CD4-positive, CD25-positive, alpha-beta regulatory T cell (primary cell): ENCODE data around the gene TMPRSS2. TPM values are rescaled to one million over a fixed set of nuclear protein-coding genes. Genes with fewer than 3 reads are reported as not detected.

Source experiments
- ATAC-seq, 2 donors: fragments of 150-1000 bp; cut with Tn5 transposase; one replicate each; pipeline ENCODE4 v1.10.0; 2021; ENCODE audit warnings: low read depth in 2 of 2, moderate number of reproducible peaks in 2 of 2, moderate library complexity in 1 of 2
- DNase-seq, 3 donors: peaks; one replicate each; pipeline versions ENCODE4 v3.0.0 to v3.0.0-alpha.2; 2012 to 2022; ENCODE audit warnings: mixed read lengths in 1 of 3
- H3K27ac ChIP-seq: one replicate; pipeline ENCODE4 v1.7.0; 2013; ENCODE audit warnings: mild to moderate bottlenecking, low read length; ENCODE audit not compliant: insufficient read depth, poor library complexity, severe bottlenecking
- H3K27me3 ChIP-seq: one replicate; pipeline ENCODE4 v1.7.0; 2013; ENCODE audit warnings: low read length; ENCODE audit not compliant: control insufficient read depth, insufficient read depth
- H3K36me3 ChIP-seq: one replicate; pipeline ENCODE4 v1.7.0; 2013; ENCODE audit warnings: mild to moderate bottlenecking, low read length, moderate library complexity; ENCODE audit not compliant: control insufficient read depth, insufficient read depth
- H3K4me1 ChIP-seq: 2 replicates; pipeline ENCODE4 v1.7.0; 2013; ENCODE audit warnings: mild to moderate bottlenecking, low read length; ENCODE audit not compliant: insufficient read depth, control insufficient read depth, poor library complexity, severe bottlenecking
- H3K4me3 ChIP-seq: one replicate; pipeline ENCODE4 v1.7.0; 2013; ENCODE audit warnings: low read depth, mild to moderate bottlenecking, low read length, moderate library complexity
- H3K9me3 ChIP-seq, 2 experiments: 1 replicate in 1 of 2; 2 replicates in 1 of 2; pipeline ENCODE4 v1.7.0; 2013; ENCODE audit warnings: low read length in 2 of 2, mild to moderate bottlenecking in 1 of 2, moderate library complexity in 1 of 2; ENCODE audit not compliant: control insufficient read depth in 2 of 2
- H3K27ac Mint-ChIP-seq, 3 donors: one replicate each; pipeline ENCODE4 v1.8.0; 2020 to 2022; ENCODE audit warnings: mild to moderate bottlenecking in 3 of 3, mixed read lengths in 3 of 3, moderate library complexity in 2 of 3
- H3K27me3 Mint-ChIP-seq: one replicate; pipeline ENCODE4 v1.8.0; 2022; ENCODE audit warnings: mild to moderate bottlenecking, mixed read lengths
- H3K36me3 Mint-ChIP-seq: one replicate; pipeline ENCODE4 v1.8.0; 2020; ENCODE audit warnings: mixed read lengths
- H3K4me1 Mint-ChIP-seq, 4 donors: one replicate each; pipeline ENCODE4 v1.8.0; 2020 to 2022; ENCODE audit warnings: mixed read lengths in 4 of 4, mild to moderate bottlenecking in 1 of 4
- H3K4me3 Mint-ChIP-seq, 4 donors: one replicate each; pipeline ENCODE4 v1.8.0; 2020 to 2022; ENCODE audit warnings: mild to moderate bottlenecking in 4 of 4, mixed read lengths in 4 of 4, moderate library complexity in 3 of 4
- H3K9me3 Mint-ChIP-seq, 7 donors: one replicate each; pipeline ENCODE4 v1.8.0; 2020 to 2022; ENCODE audit warnings: mixed read lengths in 7 of 7, mild to moderate bottlenecking in 3 of 7, moderate library complexity in 2 of 7
- polyA plus RNA-seq, 4 donors: library from polyadenylated mRNA; unstranded; fragments of 300-500 nt; fragmentation: Illumina TruSeq; gene quantifications; one replicate each; pipeline ENCODE4 v1.2.3, GENCODE V29; 2021
- total RNA-seq: library from RNA; stranded (reverse); gene quantifications from one replicate; pipeline ENCODE4 v1.2.3, GENCODE V29; 2022

TMPRSS2 gene
- total and polyA plus RNA-seq, 5 donors from 2014 or later: not detected

DNA sequence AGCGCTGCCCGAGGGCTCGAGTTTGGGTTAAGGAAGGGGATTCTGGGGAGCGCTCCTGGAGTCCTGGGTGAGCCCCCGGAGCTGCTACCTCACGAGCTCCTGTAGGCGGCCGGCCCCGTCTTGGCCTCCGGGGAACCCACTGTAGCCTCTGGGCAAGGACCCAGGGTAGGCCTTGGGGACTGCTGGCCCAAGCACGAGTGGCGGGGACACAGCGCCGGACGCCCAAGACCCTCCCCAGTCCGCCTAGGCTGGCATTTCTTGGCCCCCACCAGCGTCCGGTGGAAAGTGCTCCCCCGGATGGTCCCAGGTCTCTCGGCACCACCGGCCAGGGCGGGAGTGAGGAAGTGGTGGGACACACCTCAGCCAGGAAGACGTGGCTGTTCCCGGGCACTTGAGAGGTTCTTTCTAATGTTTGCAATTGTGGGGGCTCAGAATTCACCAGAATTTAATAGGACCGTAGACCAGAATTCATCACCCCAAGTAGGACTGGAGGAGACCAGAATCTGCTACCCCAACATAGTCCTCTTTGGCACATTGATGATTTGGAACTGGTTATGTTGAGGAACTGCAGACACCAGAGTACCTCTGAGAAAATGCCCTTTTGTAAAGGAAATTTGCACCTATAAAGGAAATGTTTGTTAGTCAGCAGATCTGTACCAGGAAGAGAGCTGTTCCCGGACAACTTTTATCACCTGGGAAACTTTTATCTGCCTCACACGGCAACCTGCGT is 622 bp upstream of the TMPRSS2 start:
- H3K4me1 Mint-ChIP-seq: no peaks in the 10 kb centered on the region

DNA sequence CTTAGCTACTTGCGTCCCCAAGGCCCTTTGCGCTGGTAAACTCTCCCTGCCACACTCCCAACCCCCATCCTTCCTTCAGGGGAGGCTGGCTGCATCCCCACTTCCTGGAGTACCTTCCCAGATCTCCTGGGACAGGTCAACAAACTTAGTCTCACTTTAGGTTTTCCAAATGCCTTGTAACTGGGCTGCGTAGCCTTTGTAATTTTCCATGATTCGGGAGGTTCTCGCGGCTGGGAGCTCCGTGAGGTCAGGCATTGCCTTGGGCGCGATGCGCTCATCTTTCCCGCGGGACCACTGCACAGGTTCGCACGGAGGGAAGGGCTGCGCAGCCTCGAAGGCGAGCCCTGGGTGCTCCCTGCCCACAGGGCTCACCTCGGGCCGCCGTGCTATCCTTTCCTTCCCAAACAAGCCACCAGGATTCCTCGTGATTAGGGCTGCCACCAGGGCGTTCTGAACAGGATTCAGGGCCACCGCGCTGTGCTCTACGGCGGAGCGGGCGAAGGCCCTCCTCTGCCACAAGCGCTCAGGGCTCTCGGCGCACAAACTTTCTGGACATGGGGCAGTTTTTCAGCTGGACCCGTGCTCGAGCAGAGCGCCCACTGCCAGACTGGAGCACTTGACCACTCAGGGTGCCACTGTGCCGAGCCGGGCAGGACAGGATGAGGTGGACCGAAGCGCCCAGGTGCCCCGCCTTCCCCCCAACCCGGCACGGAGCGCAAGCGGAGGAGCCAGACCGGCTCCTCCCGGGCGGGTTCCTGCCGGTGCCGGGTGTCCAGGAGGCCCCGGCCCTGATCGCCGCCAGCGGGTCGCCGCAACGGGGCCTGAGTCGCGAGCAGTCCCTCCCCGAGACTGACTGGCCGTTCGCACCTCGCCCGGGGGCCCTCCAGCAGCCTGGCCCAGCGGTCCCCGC is 1.1 kb downstream of the TMPRSS2 start:
- H3K27me3 ChIP-seq: peaks cover 11% of the 10 kb centered on the region
- H3K9me3 ChIP-seq: no peaks in the 10 kb centered on the region
- DNase-seq (no peak), ATAC-seq (no peak)
- H3K4me3 Mint-ChIP-seq: no peak overlapping the region
- H3K27ac Mint-ChIP-seq: no peak overlapping the region
- H3K27ac ChIP-seq: no peak overlapping the region
- no peak overlapping the region for H3K4me3 ChIP-seq
- no peaks in the 10 kb centered on the region for H3K36me3 Mint-ChIP-seq
- no peaks in the 10 kb centered on the region for H3K9me3 Mint-ChIP-seq
- peaks cover 49% of the 10 kb centered on the region for H3K27me3 Mint-ChIP-seq
- H3K4me1 ChIP-seq: no peaks in the 10 kb centered on the region
- H3K36me3 ChIP-seq: no peaks in the 10 kb centered on the region
- H3K4me1 Mint-ChIP-seq: no peaks in the 10 kb centered on the region

More for the DNA sequence above, 622 bp upstream of the TMPRSS2 start:
- no peak overlapping the region for H3K27ac Mint-ChIP-seq
- H3K4me3 ChIP-seq: no peak overlapping the region
- ATAC-seq: no peak
- no peaks in the 10 kb centered on the region for H3K9me3 Mint-ChIP-seq
- no peak for DNase-seq
- H3K27me3 Mint-ChIP-seq: peaks cover 42% of the 10 kb centered on the region
- H3K4me3 Mint-ChIP-seq: no peak overlapping the region
- no peaks in the 10 kb centered on the region for H3K9me3 ChIP-seq
- no peak overlapping the region for H3K27ac ChIP-seq
- no peaks in the 10 kb centered on the region for H3K36me3 ChIP-seq
- peaks cover 11% of the 10 kb centered on the region for H3K27me3 ChIP-seq
- H3K4me1 ChIP-seq: no peaks in the 10 kb centered on the region
- H3K36me3 Mint-ChIP-seq: no peaks in the 10 kb centered on the region

DNA sequence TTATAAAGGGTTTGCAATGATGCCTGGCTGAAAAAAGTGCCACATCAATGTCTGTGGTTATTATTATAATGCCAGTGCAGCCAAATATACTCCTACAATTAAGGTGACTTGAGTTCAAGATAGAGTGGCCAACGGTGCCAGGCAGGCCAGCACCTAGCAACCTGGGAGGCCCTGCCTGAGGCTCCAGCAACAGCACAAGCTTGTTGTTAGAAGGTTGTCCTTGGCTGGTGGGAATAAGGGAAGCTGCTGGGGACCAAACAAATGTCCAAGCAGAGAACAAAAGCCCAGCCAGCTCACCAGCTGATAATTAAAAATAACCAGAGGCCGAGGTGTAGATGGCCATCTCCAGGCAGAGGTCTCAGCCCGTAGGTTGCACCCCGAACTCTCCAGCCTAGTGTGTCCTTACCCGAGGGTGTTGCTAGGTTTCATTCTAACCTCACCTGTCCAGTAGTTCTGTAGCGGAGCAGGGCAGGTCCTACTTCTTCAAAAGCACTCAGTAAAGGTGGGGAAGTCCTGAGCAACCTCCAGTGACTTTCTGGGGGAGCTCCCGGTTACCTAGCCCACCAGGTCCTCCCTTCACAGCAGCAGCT is 1.9 kb downstream of the TMPRSS2 start:
- no peaks in the 10 kb centered on the region for H3K36me3 Mint-ChIP-seq
- Histone ChIP-seq H3K4me1 (no peaks in the 10 kb centered on the region), H3K27me3 (peaks cover 11% of the 10 kb centered on the region), H3K9me3 (no peaks in the 10 kb centered on the region), H3K36me3 (no peaks in the 10 kb centered on the region), H3K4me3 (no peak overlapping the region), H3K27ac (no peak overlapping the region)
- no peak for DNase-seq
- H3K4me3 Mint-ChIP-seq: no peak overlapping the region
- peaks cover 48% of the 10 kb centered on the region for H3K27me3 Mint-ChIP-seq
- H3K9me3 Mint-ChIP-seq: no peaks in the 10 kb centered on the region
- H3K27ac Mint-ChIP-seq: no peak overlapping the region
- H3K4me1 Mint-ChIP-seq: no peaks in the 10 kb centered on the region
- ATAC-seq: no peak

DNA sequence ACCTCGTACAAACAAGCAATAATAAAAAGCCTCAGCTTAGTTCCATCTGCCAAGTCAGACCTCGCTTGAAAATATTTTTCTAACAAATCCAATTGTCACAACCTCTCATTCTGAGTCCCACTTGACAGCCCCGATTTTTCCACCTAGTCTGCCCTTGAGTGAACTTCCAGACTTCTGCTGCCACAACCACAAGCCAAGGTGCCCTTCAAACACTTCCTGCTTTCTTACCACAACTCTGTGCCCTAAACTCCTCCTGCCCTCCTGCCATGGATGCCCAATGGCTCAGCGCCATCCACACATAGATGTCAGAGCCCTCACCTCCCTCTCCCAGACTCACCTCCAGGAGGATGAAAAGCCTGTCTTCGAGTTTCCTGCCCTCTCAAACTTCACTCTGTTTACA is 3.9 kb downstream of the TMPRSS2 start:
- no peak for ATAC-seq
- Histone ChIP-seq H3K4me1 (no peaks in the 10 kb centered on the region), H3K27ac (no peak overlapping the region), H3K4me3 (no peak overlapping the region), H3K36me3 (no peaks in the 10 kb centered on the region), H3K9me3 (no peaks in the 10 kb centered on the region), H3K27me3 (peaks cover 9% of the 10 kb centered on the region)
- Mint-ChIP-seq H3K9me3 (no peaks in the 10 kb centered on the region), H3K36me3 (no peaks in the 10 kb centered on the region), H3K4me3 (no peak overlapping the region), H3K4me1 (no peaks in the 10 kb centered on the region), H3K27me3 (peaks cover 31% of the 10 kb centered on the region), H3K27ac (no peak overlapping the region)
- no peak for DNase-seq

DNA sequence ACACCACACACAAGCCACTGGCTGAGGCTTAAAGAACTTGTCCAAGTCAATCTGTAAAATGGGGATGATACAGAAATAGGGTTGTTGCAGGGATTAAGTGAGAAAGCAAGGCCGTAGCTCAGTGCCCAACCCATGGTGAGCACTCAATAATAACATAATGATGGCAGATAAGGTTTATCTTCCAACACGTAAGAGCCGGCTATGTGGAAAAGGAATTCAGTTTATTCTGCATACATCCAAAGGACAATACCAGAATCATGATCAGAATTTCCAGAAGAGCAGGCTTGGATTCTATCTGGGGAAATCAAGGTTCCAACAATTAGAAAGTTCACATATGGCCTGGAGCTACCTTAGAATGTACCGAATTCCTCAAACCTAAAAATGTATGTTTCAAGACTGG is 4.6 kb downstream of the TMPRSS2 start:
- H3K4me1 ChIP-seq: no peaks in the 10 kb centered on the region
- no peaks in the 10 kb centered on the region for H3K9me3 Mint-ChIP-seq
- H3K36me3 ChIP-seq: no peaks in the 10 kb centered on the region
- peaks cover 5% of the 10 kb centered on the region for H3K27me3 ChIP-seq
- no peak for ATAC-seq
- no peaks in the 10 kb centered on the region for H3K36me3 Mint-ChIP-seq
- no peak for DNase-seq
- H3K27ac Mint-ChIP-seq: no peak overlapping the region
- no peaks in the 10 kb centered on the region for H3K9me3 ChIP-seq
- no peak overlapping the region for H3K4me3 ChIP-seq
- H3K4me3 Mint-ChIP-seq: no peak overlapping the region
- H3K27me3 Mint-ChIP-seq: peaks cover 27% of the 10 kb centered on the region
- no peaks in the 10 kb centered on the region for H3K4me1 Mint-ChIP-seq
- H3K27ac ChIP-seq: no peak overlapping the region

DNA sequence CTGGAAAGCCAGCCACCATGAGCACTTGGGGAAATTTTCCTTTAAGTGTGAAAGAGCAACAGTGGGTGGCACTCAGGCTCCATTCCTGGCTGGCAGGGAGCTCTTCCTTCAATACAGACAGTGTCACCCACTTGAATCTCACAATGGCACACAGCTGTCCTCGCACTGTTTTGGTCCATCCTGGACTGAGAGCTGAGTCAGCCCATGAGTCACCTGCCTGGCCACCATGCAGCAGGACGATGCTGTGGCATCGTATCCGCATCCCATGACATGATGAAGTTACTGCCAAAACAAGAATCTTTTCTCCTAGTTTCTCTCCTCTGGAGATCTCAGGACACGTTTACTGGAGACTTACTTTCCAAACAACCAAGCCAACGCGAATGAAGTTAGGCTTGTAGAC is 6.0 kb downstream of the TMPRSS2 start:
- Histone ChIP-seq H3K4me1 (no peaks in the 10 kb centered on the region), H3K4me3 (no peak overlapping the region), H3K36me3 (no peaks in the 10 kb centered on the region), H3K27me3 (peaks cover 5% of the 10 kb centered on the region), H3K9me3 (no peaks in the 10 kb centered on the region), H3K27ac (no peak overlapping the region)
- H3K9me3 Mint-ChIP-seq: no peaks in the 10 kb centered on the region
- no peak overlapping the region for H3K4me3 Mint-ChIP-seq
- no peaks in the 10 kb centered on the region for H3K4me1 Mint-ChIP-seq
- no peak overlapping the region for H3K27ac Mint-ChIP-seq
- DNase-seq (no peak), ATAC-seq (no peak)
- peaks cover 27% of the 10 kb centered on the region for H3K27me3 Mint-ChIP-seq
- H3K36me3 Mint-ChIP-seq: no peaks in the 10 kb centered on the region

DNA sequence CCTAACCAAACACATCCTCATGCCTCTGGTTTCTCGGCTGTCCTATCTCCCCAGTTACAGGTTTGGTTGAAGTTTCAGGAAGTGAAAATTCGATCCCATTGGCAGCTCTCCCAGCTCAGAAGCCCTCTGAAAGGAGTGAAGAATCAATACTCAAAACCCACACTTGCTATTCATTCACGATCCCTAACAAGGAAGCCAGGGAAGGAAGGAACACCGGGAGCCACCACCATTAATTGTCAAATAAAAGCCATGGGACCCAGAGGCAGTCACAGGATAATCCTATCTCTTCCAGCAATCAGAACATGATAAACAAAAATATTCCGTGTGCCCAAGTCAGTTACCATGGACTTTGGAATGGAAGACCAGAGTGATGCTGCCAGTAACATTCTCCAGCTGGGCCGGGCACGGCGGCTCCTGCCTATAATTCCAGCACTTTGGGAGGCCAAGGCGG is 7.0 kb downstream of the TMPRSS2 start:
- ATAC-seq: no peak
- Histone ChIP-seq H3K4me3 (no peak overlapping the region), H3K27ac (no peak overlapping the region), H3K4me1 (no peaks in the 10 kb centered on the region), H3K9me3 (no peaks in the 10 kb centered on the region), H3K36me3 (no peaks in the 10 kb centered on the region), H3K27me3 (peaks cover 2% of the 10 kb centered on the region)
- Mint-ChIP-seq H3K9me3 (no peaks in the 10 kb centered on the region), H3K4me3 (no peak overlapping the region), H3K4me1 (no peaks in the 10 kb centered on the region), H3K27ac (no peak overlapping the region), H3K27me3 (peaks cover 22% of the 10 kb centered on the region), H3K36me3 (no peaks in the 10 kb centered on the region)
- no peak for DNase-seq
